ENCODE data around the gene CAPN12.

The CAPN12 gene

GRCh38 chr19:38714354-38714778 is 29.9 kb downstream of the CAPN12 start:
- peak overlapping the region; percentile 10 for H3K27ac ChIP-seq (ENCODE audit: low read depth, low read length)
- H3K4me1 ChIP-seq (ENCODE audit: control insufficient read depth, insufficient read depth, low read length) = peaks cover 17% of the 10 kb centered on the region
- H3K36me3 ChIP-seq (ENCODE audit: control insufficient read depth, insufficient read depth, low read length) = peaks cover 59% of the 10 kb centered on the region
- H3K27me3 ChIP-seq (ENCODE audit: control insufficient read depth, insufficient read depth, low read length) = no peaks in the 10 kb centered on the region
- no peak overlapping the region for H3K9ac ChIP-seq (ENCODE audit: low read length)
- no peak overlapping the region for H3K4me3 ChIP-seq (ENCODE audit: low read length)

- Histone ChIP-seq H3K4me1 (ENCODE audit: control insufficient read depth, insufficient read depth, low read length) (peaks cover 17% of the 10 kb centered on the region), H3K27ac (ENCODE audit: low read depth, low read length) (peak overlapping the region; percentile 2), H3K4me3 (ENCODE audit: low read length) (no peak overlapping the region), H3K9ac (ENCODE audit: low read length) (no peak overlapping the region), H3K36me3 (ENCODE audit: control insufficient read depth, insufficient read depth, low read length) (peaks cover 60% of the 10 kb centered on the region), H3K27me3 (ENCODE audit: control insufficient read depth, insufficient read depth, low read length) (no peaks in the 10 kb centered on the region)
These were observed 30.4 kb downstream of the CAPN12 start for GRCh38 chr19:38713865-38714264.

GRCh38 chr19:38713227-38713649 is 31.0 kb downstream of the CAPN12 start:
- Histone ChIP-seq H3K4me3 (ENCODE audit: low read length) (no peak overlapping the region), H3K36me3 (ENCODE audit: control insufficient read depth, insufficient read depth, low read length) (peaks cover 64% of the 10 kb centered on the region), H3K27me3 (ENCODE audit: control insufficient read depth, insufficient read depth, low read length) (no peaks in the 10 kb centered on the region), H3K4me1 (ENCODE audit: control insufficient read depth, insufficient read depth, low read length) (peaks cover 17% of the 10 kb centered on the region), H3K9ac (ENCODE audit: low read length) (no peak overlapping the region), H3K27ac (ENCODE audit: low read depth, low read length) (peak overlapping the region; percentile 2)

GRCh38 chr19:38712161-38712748 is 32.0 kb downstream of the CAPN12 start:
- peak overlapping the region; percentile 82 for H3K27ac ChIP-seq (ENCODE audit: low read depth, low read length)
- H3K36me3 ChIP-seq (ENCODE audit: control insufficient read depth, insufficient read depth, low read length) = peaks cover 58% of the 10 kb centered on the region
- H3K27me3 ChIP-seq (ENCODE audit: control insufficient read depth, insufficient read depth, low read length) = no peaks in the 10 kb centered on the region
- H3K4me1 ChIP-seq (ENCODE audit: control insufficient read depth, insufficient read depth, low read length) = peaks cover 17% of the 10 kb centered on the region
- no peak overlapping the region for H3K4me3 ChIP-seq (ENCODE audit: low read length)
- H3K9ac ChIP-seq (ENCODE audit: low read length) = no peak overlapping the region

- peaks cover 58% of the 10 kb centered on the region for H3K36me3 ChIP-seq (ENCODE audit: control insufficient read depth, insufficient read depth, low read length)
- no peak overlapping the region for H3K4me3 ChIP-seq (ENCODE audit: low read length)
- H3K9ac ChIP-seq (ENCODE audit: low read length) = no peak overlapping the region
- H3K4me1 ChIP-seq (ENCODE audit: control insufficient read depth, insufficient read depth, low read length) = peaks cover 17% of the 10 kb centered on the region
- H3K27ac ChIP-seq (ENCODE audit: low read depth, low read length) = peak overlapping the region; percentile 82
- H3K27me3 ChIP-seq (ENCODE audit: control insufficient read depth, insufficient read depth, low read length) = no peaks in the 10 kb centered on the region
These were observed 32.5 kb downstream of the CAPN12 start for GRCh38 chr19:38711726-38712153.

- H3K27ac ChIP-seq (ENCODE audit: low read depth, low read length) = peak overlapping the region; percentile 82
- peaks cover 54% of the 10 kb centered on the region for H3K36me3 ChIP-seq (ENCODE audit: control insufficient read depth, insufficient read depth, low read length)
- no peaks in the 10 kb centered on the region for H3K27me3 ChIP-seq (ENCODE audit: control insufficient read depth, insufficient read depth, low read length)
- peaks cover 17% of the 10 kb centered on the region for H3K4me1 ChIP-seq (ENCODE audit: control insufficient read depth, insufficient read depth, low read length)
- peak overlapping the region; percentile 0 for H3K9ac ChIP-seq (ENCODE audit: low read length)
- no peak overlapping the region for H3K4me3 ChIP-seq (ENCODE audit: low read length)
These were observed 33.1 kb downstream of the CAPN12 start for GRCh38 chr19:38710928-38711725.

GRCh38 chr19:38710416-38710702 is 33.9 kb downstream of the CAPN12 start:
- Histone ChIP-seq H3K4me1 (ENCODE audit: control insufficient read depth, insufficient read depth, low read length) (peaks cover 17% of the 10 kb centered on the region), H3K9ac (ENCODE audit: low read length) (no peak overlapping the region), H3K27me3 (ENCODE audit: control insufficient read depth, insufficient read depth, low read length) (no peaks in the 10 kb centered on the region), H3K4me3 (ENCODE audit: low read length) (no peak overlapping the region), H3K36me3 (ENCODE audit: control insufficient read depth, insufficient read depth, low read length) (peaks cover 61% of the 10 kb centered on the region), H3K27ac (ENCODE audit: low read depth, low read length) (peak overlapping the region; percentile 82)

GRCh38 chr19:38709671-38710415 is 34.4 kb downstream of the CAPN12 start:
- H3K4me3 ChIP-seq (ENCODE audit: low read length) = no peak overlapping the region
- H3K4me1 ChIP-seq (ENCODE audit: control insufficient read depth, insufficient read depth, low read length) = peaks cover 17% of the 10 kb centered on the region
- H3K27ac ChIP-seq (ENCODE audit: low read depth, low read length) = peak overlapping the region; percentile 82
- no peak overlapping the region for H3K9ac ChIP-seq (ENCODE audit: low read length)
- peaks cover 65% of the 10 kb centered on the region for H3K36me3 ChIP-seq (ENCODE audit: control insufficient read depth, insufficient read depth, low read length)
- H3K27me3 ChIP-seq (ENCODE audit: control insufficient read depth, insufficient read depth, low read length) = no peaks in the 10 kb centered on the region

GRCh38 chr19:38709119-38709518 is 35.2 kb downstream of the CAPN12 start:
- Histone ChIP-seq H3K27me3 (ENCODE audit: control insufficient read depth, insufficient read depth, low read length) (no peaks in the 10 kb centered on the region), H3K27ac (ENCODE audit: low read depth, low read length) (peak overlapping the region; percentile 10), H3K4me3 (ENCODE audit: low read length) (no peak overlapping the region), H3K9ac (ENCODE audit: low read length) (no peak overlapping the region), H3K4me1 (ENCODE audit: control insufficient read depth, insufficient read depth, low read length) (peaks cover 17% of the 10 kb centered on the region), H3K36me3 (ENCODE audit: control insufficient read depth, insufficient read depth, low read length) (peaks cover 65% of the 10 kb centered on the region)

GRCh38 chr19:38708413-38709024 is 35.8 kb downstream of the CAPN12 start:
- Histone ChIP-seq H3K4me3 (ENCODE audit: low read length) (no peak overlapping the region), H3K27me3 (ENCODE audit: control insufficient read depth, insufficient read depth, low read length) (no peaks in the 10 kb centered on the region), H3K4me1 (ENCODE audit: control insufficient read depth, insufficient read depth, low read length) (peaks cover 17% of the 10 kb centered on the region), H3K9ac (ENCODE audit: low read length) (no peak overlapping the region), H3K27ac (ENCODE audit: low read depth, low read length) (no peak overlapping the region), H3K36me3 (ENCODE audit: control insufficient read depth, insufficient read depth, low read length) (peaks cover 61% of the 10 kb centered on the region)

GRCh38 chr19:38707512-38708114 is 36.7 kb downstream of the CAPN12 start:
- peaks cover 17% of the 10 kb centered on the region for H3K4me1 ChIP-seq (ENCODE audit: control insufficient read depth, insufficient read depth, low read length)
- H3K4me3 ChIP-seq (ENCODE audit: low read length) = no peak overlapping the region
- no peaks in the 10 kb centered on the region for H3K27me3 ChIP-seq (ENCODE audit: control insufficient read depth, insufficient read depth, low read length)
- no peak overlapping the region for H3K27ac ChIP-seq (ENCODE audit: low read depth, low read length)
- H3K9ac ChIP-seq (ENCODE audit: low read length) = no peak overlapping the region
- H3K36me3 ChIP-seq (ENCODE audit: control insufficient read depth, insufficient read depth, low read length) = peaks cover 58% of the 10 kb centered on the region
